ENCODE measurements around the gene TCAP. TPM values are rescaled to one million over a fixed set of nuclear protein-coding genes. Genes with fewer than 3 reads are reported as not detected.

Gene TCAP
- total and polyA plus RNA-seq, 10 of the 15 experiments (the other 5 are each of a cell fraction or from before 2014, with no cell fraction given) = 0.17 to 1.0 (median 0.36) TPM; not detected in 3

- DNase-seq (ENCODE audit: low read depth, low spot score) (no peak), FAIRE-seq (no peak), ATAC-seq (no peak)
- H3K4me3 ChIP-seq = no peak overlapping the region
- H3K36me3 ChIP-seq (ENCODE audit: control insufficient read depth in 2 of 2, insufficient read depth in 2 of 2, low read length in 1 of 2) = no peaks in the 10 kb centered on the region
- in situ Hi-C loops (cut with MboI) = no loop called here
- H3K27ac ChIP-seq (ENCODE audit: control insufficient read depth, insufficient read depth) = no peak overlapping the region
- ChIA-PET POLR2A (interaction anchor here (0.7 kb wide), 1 partner anchor 177 kb away, joined by 4 read pairs; no protein-coding TSS in a partner anchor), CTCF (interaction anchor here (0.5 to 1.2 kb wide), 4 partner anchors 20 to 43 kb away, joined by 3 to 9 read pairs (median 3); no protein-coding TSS in a partner anchor), SMC1A (ENCODE audit: uncharacterized antibody, unreplicated experiment) (interaction anchor here (0.6 kb wide), 1 partner anchor 77 kb away, joined by 3 read pairs; no protein-coding TSS in a partner anchor), RAD21 (ENCODE audit: unreplicated experiment) (interaction anchor here (0.6 to 0.7 kb wide), 2 partner anchors 9 to 125 kb away, joined by 3 read pairs; no protein-coding TSS in a partner anchor)
- H3K27me3 ChIP-seq (replicated peaks in 1 of 2; ENCODE audit: control insufficient read depth in 2 of 2, insufficient read depth in 2 of 2, low read length in 1 of 2) = peaks cover 7 to 8% of the 10 kb centered on the region in 2 experiments
- no peaks in the 10 kb centered on the region for H3K9me3 ChIP-seq (replicated peaks; ENCODE audit: control insufficient read depth, insufficient read depth, low read length)
- H4K20me1 ChIP-seq (ENCODE audit: control insufficient read depth, insufficient read depth) = no peaks in the 10 kb centered on the region
- TF ChIP-seq JUNB (IDR thresholded peaks at IDR 0.05) (no peak), ATF7 (IDR thresholded peaks at IDR 0.05; ENCODE audit: low read depth) (no peak), RAD21 (IDR thresholded peaks at IDR 0.05; ENCODE audit: insufficient read depth, low read depth, low read length) (no peak), SIX5 (IDR thresholded peaks at IDR 0.05; ENCODE audit: low read depth, low read length, severe bottlenecking) (no peak), BHLHE40 (IDR thresholded peaks at IDR 0.05; ENCODE audit: borderline replicate concordance in 1 of 2, low read depth in 2 of 2, low read length in 1 of 2) (no peak)
- TF ChIP-seq, protein P1, sequence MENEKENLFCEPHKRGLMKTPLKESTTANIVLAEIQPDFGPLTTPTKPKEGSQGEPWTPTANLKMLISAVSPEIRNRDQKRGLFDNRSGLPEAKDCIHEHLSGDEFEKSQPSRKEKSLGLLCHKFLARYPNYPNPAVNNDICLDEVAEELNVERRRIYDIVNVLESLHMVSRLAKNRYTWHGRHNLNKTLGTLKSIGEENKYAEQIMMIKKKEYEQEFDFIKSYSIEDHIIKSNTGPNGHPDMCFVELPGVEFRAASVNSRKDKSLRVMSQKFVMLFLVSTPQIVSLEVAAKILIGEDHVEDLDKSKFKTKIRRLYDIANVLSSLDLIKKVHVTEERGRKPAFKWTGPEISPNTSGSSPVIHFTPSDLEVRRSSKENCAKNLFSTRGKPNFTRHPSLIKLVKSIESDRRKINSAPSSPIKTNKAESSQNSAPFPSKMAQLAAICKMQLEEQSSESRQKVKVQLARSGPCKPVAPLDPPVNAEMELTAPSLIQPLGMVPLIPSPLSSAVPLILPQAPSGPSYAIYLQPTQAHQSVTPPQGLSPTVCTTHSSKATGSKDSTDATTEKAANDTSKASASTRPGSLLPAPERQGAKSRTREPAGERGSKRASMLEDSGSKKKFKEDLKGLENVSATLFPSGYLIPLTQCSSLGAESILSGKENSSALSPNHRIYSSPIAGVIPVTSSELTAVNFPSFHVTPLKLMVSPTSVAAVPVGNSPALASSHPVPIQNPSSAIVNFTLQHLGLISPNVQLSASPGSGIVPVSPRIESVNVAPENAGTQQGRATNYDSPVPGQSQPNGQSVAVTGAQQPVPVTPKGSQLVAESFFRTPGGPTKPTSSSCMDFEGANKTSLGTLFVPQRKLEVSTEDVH (IDR thresholded peaks at IDR 0.05; ENCODE audit: low read depth, partially characterized antibody) = no peak
- H2AFZ ChIP-seq (ENCODE audit: control insufficient read depth, low read depth, low read length) = no peak overlapping the region
- H3K9ac ChIP-seq (ENCODE audit: control insufficient read depth, insufficient read depth, low read length) = no peak overlapping the region
- H3K4me1 ChIP-seq (ENCODE audit: control insufficient read depth, insufficient read depth, low read length) = no peaks in the 10 kb centered on the region
- H3K4me2 ChIP-seq (ENCODE audit: control insufficient read depth, insufficient read depth) = no peak overlapping the region
- intact Hi-C loops (cut with micrococcal nuclease; ENCODE audit: unreplicated experiment) = no loop called here
- H3K79me2 ChIP-seq (ENCODE audit: control insufficient read depth, insufficient read depth, low read length) = no peaks in the 10 kb centered on the region
- WGBS (ENCODE audit: insufficient coverage, insufficient replicate concordance, low lambda C conversion rate, missing lambda C conversion rate) = 64% methylated on average over 12 of the region's 16 CpGs
- BruUV-seq (replicated peaks) = no TSS peak
These were observed 37.2 kb upstream of the TCAP start for GRCh38 chr17:39627712-39628516.
